IMR-90 (cell line): Measurements from ENCODE around the gene ABCC8. TPM values are rescaled to one million over a fixed set of nuclear protein-coding genes. Genes with fewer than 3 reads are reported as not detected.
A peak's percentile ranks its signal among the peaks of the same experiment; 100 is the strongest.

ENCODE experiments used
- ATAC-seq: fragments of 200-7000 bp; cut with Tn5 transposase; 2 replicates; pipeline ENCODE4 v1.9.1; 2020; ENCODE audit warnings: low read depth, mild to moderate bottlenecking, moderate library complexity
- BruUV-seq: library from RNA; stranded (reverse); fragments of 400-500 nt; replicated peaks from 2 replicates; lab custom pipeline; 2021; lab: Mats Ljungman, UMichigan
- CTCF ChIA-PET: fragments of 300-600 bp; formaldehyde crosslinking; extraction: SDS; loops from one replicate; lab custom pipeline; 2021; ENCODE audit warnings: antibody characterized with exemption; lab: Yijun Ruan, JAX
- POLR2A ChIA-PET: fragments of 300-600 bp; sonication (Branson Sonifier 250); formaldehyde crosslinking; loops from one replicate; lab custom pipeline; 2022; ENCODE audit warnings: antibody characterized with exemption; ENCODE audit not compliant: unreplicated experiment; lab: Charles Lee
- DNase-seq: peaks from one replicate; pipeline ENCODE4 v3.0.0; 2013
- H2AFZ ChIP-seq: replicated peaks from 2 replicates; pipeline ENCODE3; 2013; ENCODE audit warnings: low read length, mild to moderate bottlenecking; ENCODE audit not compliant: poor library complexity
- H2AK5ac ChIP-seq: 2 replicates; pipeline ENCODE4 v1.6.1; 2013; ENCODE audit warnings: low read depth, low read length, inconsistent platforms
- H2AK9ac ChIP-seq: replicated peaks from 2 replicates; pipeline ENCODE3; 2013; ENCODE audit warnings: mild to moderate bottlenecking, low read depth, low read length, moderate library complexity; ENCODE audit not compliant: poor library complexity
- H2BK120ac ChIP-seq: 2 replicates; pipeline ENCODE4 v1.6.1; 2013; ENCODE audit warnings: low read depth, low read length, inconsistent platforms
- H2BK15ac ChIP-seq: 3 replicates; pipeline ENCODE4 v1.6.1; 2013; ENCODE audit warnings: low read depth, low read length, inconsistent platforms
- H2BK20ac ChIP-seq: 2 replicates; pipeline ENCODE4 v1.6.1; 2013; ENCODE audit warnings: low read depth, mild to moderate bottlenecking, inconsistent platforms, low read length, moderate library complexity
- H2BK5ac ChIP-seq: 2 replicates; pipeline ENCODE4 v1.6.1; 2013; ENCODE audit warnings: mild to moderate bottlenecking, low read depth, low read length, inconsistent platforms; ENCODE audit not compliant: poor library complexity, severe bottlenecking
- H3K14ac ChIP-seq: replicated peaks from 2 replicates; pipeline ENCODE4 v1.6.1; 2013; ENCODE audit warnings: low read depth, low read length, inconsistent platforms
- H3K18ac ChIP-seq: 2 replicates; pipeline ENCODE4 v1.6.1; 2013; ENCODE audit warnings: low read depth, low read length, control low read depth
- H3K23ac ChIP-seq: 2 replicates; pipeline ENCODE4 v1.6.1; 2013; ENCODE audit warnings: low read depth, low read length, inconsistent platforms
- H3K27ac ChIP-seq: 2 replicates; pipeline ENCODE4 v1.5.1; 2013; ENCODE audit warnings: mild to moderate bottlenecking, control low read depth, low read length; ENCODE audit not compliant: insufficient read depth
- H3K27me3 ChIP-seq: 2 replicates; pipeline ENCODE4 v1.6.1; 2013; ENCODE audit warnings: low read length; ENCODE audit not compliant: control insufficient read depth, insufficient read depth
- H3K36me3 ChIP-seq: 2 replicates; pipeline ENCODE4 v1.6.1; 2013; ENCODE audit warnings: low read length, mixed read lengths; ENCODE audit not compliant: control insufficient read depth, insufficient read depth
- H3K4ac ChIP-seq: 2 replicates; pipeline ENCODE4 v1.6.1; 2013; ENCODE audit warnings: low read depth, low read length, inconsistent platforms
- H3K4me1 ChIP-seq: 2 replicates; pipeline ENCODE4 v1.6.1; 2013; ENCODE audit warnings: low read length, mixed read lengths; ENCODE audit not compliant: control insufficient read depth, insufficient read depth
- H3K4me2 ChIP-seq: 2 replicates; pipeline ENCODE4 v1.6.1; 2013; ENCODE audit warnings: low read depth, mild to moderate bottlenecking, control low read depth, low read length, moderate library complexity
- H3K4me3 ChIP-seq: 2 replicates; pipeline ENCODE4 v1.5.1; 2013; ENCODE audit warnings: low read depth, mild to moderate bottlenecking, control low read depth, low read length, moderate library complexity; ENCODE audit not compliant: insufficient read depth
- H3K56ac ChIP-seq: 2 replicates; pipeline ENCODE4 v1.6.1; 2013; ENCODE audit warnings: low read length, inconsistent platforms; ENCODE audit not compliant: insufficient read depth; ENCODE audit errors: extremely low read depth
- H3K79me1 ChIP-seq, 2 experiments: 2 replicates each; pipeline ENCODE4 v1.6.1; 2013; ENCODE audit warnings: low read length in 2 of 2, inconsistent platforms in 1 of 2, low read depth in 1 of 2
- H3K9ac ChIP-seq: 2 replicates; pipeline ENCODE4 v1.6.1; 2013; ENCODE audit warnings: low read depth, low read length, control low read depth
- H3K9me1 ChIP-seq: 2 replicates; pipeline ENCODE4 v1.6.1; 2013; ENCODE audit warnings: low read length, inconsistent platforms; ENCODE audit not compliant: insufficient read depth
- H3K9me3 ChIP-seq: 2 replicates; pipeline ENCODE4 v1.6.1; 2013; ENCODE audit warnings: low read length; ENCODE audit not compliant: control insufficient read depth, insufficient read depth
- H4K20me1 ChIP-seq: 2 replicates; pipeline ENCODE4 v1.6.1; 2013; ENCODE audit warnings: low read length, inconsistent platforms; ENCODE audit not compliant: insufficient read depth
- H4K5ac ChIP-seq: 2 replicates; pipeline ENCODE4 v1.6.1; 2013; ENCODE audit warnings: mild to moderate bottlenecking, low read depth, low read length, control low read depth
- H4K8ac ChIP-seq, 2 experiments: 2 replicates each; pipeline ENCODE4 v1.6.1; 2013; ENCODE audit warnings: low read depth in 2 of 2, low read length in 2 of 2, control low read depth in 1 of 2, inconsistent platforms in 1 of 2
- H4K91ac ChIP-seq: 2 replicates; pipeline ENCODE4 v1.6.1; 2013; ENCODE audit warnings: low read depth, low read length, inconsistent platforms; ENCODE audit not compliant: insufficient read depth
- BHLHE40 ChIP-seq: fragments of 150-350 bp; IDR thresholded peaks from 2 replicates; pipeline ENCODE4 v1.6.1; 2016; ENCODE audit warnings: mild to moderate bottlenecking, low read depth, low read length
- CTCF ChIP-seq: conservative IDR thresholded peaks from 2 replicates; pipeline ENCODE4 v1.5.1; 2012; ENCODE audit warnings: mild to moderate bottlenecking, low read depth, low read length, improper control_type of control experiment
- ELK1 ChIP-seq: fragments of 150-350 bp; IDR thresholded peaks from 2 replicates; pipeline ENCODE4 v1.6.1; 2016; ENCODE audit warnings: low read depth, mild to moderate bottlenecking, low read length, moderate library complexity, borderline replicate concordance
- FOS ChIP-seq: fragments of 150-350 bp; IDR thresholded peaks from 2 replicates; pipeline ENCODE4 v1.6.1; 2016; ENCODE audit warnings: low read depth, low read length
- MAZ ChIP-seq: IDR thresholded peaks from 2 replicates; pipeline ENCODE4 v1.6.1; 2012; ENCODE audit warnings: low read depth, mild to moderate bottlenecking, low read length, improper control_type of control experiment, moderate library complexity, borderline replicate concordance
- MXI1 ChIP-seq: IDR thresholded peaks from 2 replicates; pipeline ENCODE4 v1.6.1; 2012; ENCODE audit warnings: low read depth, mild to moderate bottlenecking, low read length, moderate library complexity, borderline replicate concordance
- NFE2L2 ChIP-seq: fragments of 150-350 bp; IDR thresholded peaks from 2 replicates; pipeline ENCODE4 v1.6.1; 2016; ENCODE audit warnings: low read depth, mild to moderate bottlenecking, low read length
- POLR2A ChIP-seq: IDR thresholded peaks from 2 replicates; pipeline ENCODE4 v1.6.1; 2012; ENCODE audit warnings: mild to moderate bottlenecking, low read depth, low read length
- RCOR1 ChIP-seq: IDR thresholded peaks from 2 replicates; pipeline ENCODE4 v1.6.1; 2012; ENCODE audit warnings: mild to moderate bottlenecking, low read length, improper control_type of control experiment; ENCODE audit not compliant: insufficient replicate concordance
- RFX5 ChIP-seq: IDR thresholded peaks from 2 replicates; pipeline ENCODE4 v1.8.0; 2012; ENCODE audit warnings: low read depth, mild to moderate bottlenecking, low read length, moderate library complexity
- SMC3 ChIP-seq: fragments of 150-350 bp; IDR thresholded peaks from 2 replicates; pipeline ENCODE4 v1.6.1; 2016; ENCODE audit warnings: low read depth, mild to moderate bottlenecking, antibody characterized with exemption, low read length, moderate library complexity
- WGBS, 2 experiments: methylation state at CpG; one replicate each; pipeline versions ENCODE4 v1.1.5 to v1.1.7; 2013; ENCODE audit warnings: missing lambda C conversion rate in 2 of 2; ENCODE audit not compliant: insufficient read length in 1 of 2; ENCODE audit errors: extremely low coverage in 2 of 2; 5-methylcytosine and 5-hydroxymethylcytosine counted together
- dilution Hi-C: fragments of 300-500 bp; cut with HindIII; formaldehyde crosslinking; loops from one replicate; pipeline ENCODE4 v1.14.3; 2018; ENCODE audit warnings: low sequenced_read_pairs; ENCODE audit not compliant: unreplicated experiment
- in situ Hi-C: fragments of 300-500 bp; cut with MboI; formaldehyde crosslinking; loops from 3 replicates; pipeline ENCODE4 v1.14.3; 2019; ENCODE audit warnings: low sequenced_read_pairs, inconsistent platforms, mixed read lengths
- intact Hi-C: fragments of 100-400 bp; cut with micrococcal nuclease; formaldehyde crosslinking; loops from 2 replicates; pipeline ENCODE4 v1.10.0; 2022
- polyA plus RNA-seq, 3 experiments: library from polyadenylated mRNA; depleted of rRNA; stranded (reverse); fragments of >200 nt; gene quantifications; 2 replicates each; pipeline ENCODE4 v1.2.3, GENCODE V29; 2012; ENCODE audit warnings: low replicate concordance in 1 of 3
- total RNA-seq: library from RNA; depleted of rRNA; stranded (reverse); fragments of >200 nt; gene quantifications from 2 replicates; pipeline ENCODE4 v1.2.3, GENCODE V29; 2012

Gene ABCC8
- total and polyA plus RNA-seq, 2 of the 4 experiments (the other 2 are of a cell fraction) = not detected

- Histone ChIP-seq H3K4ac (no peak overlapping the region), H3K27ac (no peak overlapping the region), H4K20me1 (no peaks in the 10 kb centered on the region), H2BK5ac (no peak overlapping the region), H2AK5ac (no peak overlapping the region), H3K36me3 (no peaks in the 10 kb centered on the region), H3K18ac (no peak overlapping the region), H2BK15ac (no peak overlapping the region), H4K8ac (no peak overlapping the region), H3K27me3 (peaks cover 12% of the 10 kb centered on the region), H2AFZ (no peak overlapping the region), H2BK20ac (no peak overlapping the region), H3K14ac (no peak overlapping the region), H3K4me3 (no peak overlapping the region), H3K4me1 (no peaks in the 10 kb centered on the region), H4K5ac (no peak overlapping the region), H3K9me3 (no peaks in the 10 kb centered on the region), H3K79me1 (no peaks in the 10 kb centered on the region), H3K9ac (no peak overlapping the region), H3K9me1 (no peaks in the 10 kb centered on the region), H2BK120ac (no peak overlapping the region), H3K4me2 (no peak overlapping the region), H2AK9ac (peak overlapping the region; percentile 72), H4K91ac (no peak overlapping the region), H3K56ac (no peak overlapping the region), H3K23ac (no peak overlapping the region)
- in situ Hi-C loops (loop anchor here (10.0 to 25.0 kb wide), 2 partner anchors 272 to 569 kb away; no protein-coding TSS in a partner anchor), intact Hi-C loops (loop anchor here (10.0 kb wide), 2 partner anchors 682 to 722 kb away; no protein-coding TSS in a partner anchor), dilution Hi-C loops (no loop called here)
- no peak for TF ChIP-seq ELK1
- no peak for TF ChIP-seq POLR2A
- TF ChIP-seq SMC3 = no peak
- no peak for TF ChIP-seq NFE2L2
- no peak for TF ChIP-seq MXI1
- TF ChIP-seq CTCF = no peak
- TF ChIP-seq FOS = no peak
- TF ChIP-seq MAZ = no peak
- TF ChIP-seq RFX5 = no peak
- no peak for TF ChIP-seq RCOR1
- TF ChIP-seq BHLHE40 = no peak
- no TSS peak for BruUV-seq
- DNase-seq = no peak
- WGBS, 2 experiments = 33% methylated on average over 3 of the region's 6 CpGs; no CpG with 5 or more reads in 1 of the 2 experiments
- CTCF ChIA-PET = interaction anchor here (0.9 kb wide), 1 partner anchor 122 kb away, joined by 3 read pairs; no protein-coding TSS in a partner anchor
- ATAC-seq = no peak
- POLR2A ChIA-PET = no interaction called here
Measured at GRCh38 chr11:17506314-17506713, 29.7 kb upstream of the ABCC8 start.
